Right atrium auricular region (tissue), 2 donors: ENCODE data around the gene CXCR6. TPM values are rescaled to one million over a fixed set of nuclear protein-coding genes. Genes with fewer than 3 reads are reported as not detected.

Experiments used
- DNase-seq: peaks from one replicate; pipeline ENCODE4 v3.0.0-alpha.2; 2019; ENCODE audit warnings: low spot score
- H3K27ac ChIP-seq, 2 donors: fragments of 200-600 bp; sonication (generic); 1 replicate in 1 of 2; 2 replicates in 1 of 2; pipeline ENCODE4 v1.5.1; 2016 to 2019
- H3K27me3 ChIP-seq, 2 donors: fragments of 200-600 bp; sonication (generic); one replicate each; pipeline versions ENCODE4 v1.5.1 to v1.6.0; 2017 to 2019
- H3K36me3 ChIP-seq: fragments of 200-600 bp; sonication (generic); one replicate; pipeline ENCODE4 v1.5.1; 2016
- H3K4me1 ChIP-seq, 2 donors: fragments of 200-600 bp; sonication (generic); one replicate each; pipeline versions ENCODE4 v1.5.1 to v1.6.0; 2017 to 2019
- H3K4me3 ChIP-seq, 2 donors: fragments of 200-600 bp; sonication (generic); 1 replicate in 1 of 2; 2 replicates in 1 of 2; pipeline ENCODE4 v1.5.1; 2017 to 2019; ENCODE audit warnings: mild to moderate bottlenecking in 1 of 2, moderate library complexity in 1 of 2
- H3K9me3 ChIP-seq, 2 donors: fragments of 200-600 bp; sonication (generic); one replicate each; pipeline ENCODE4 v1.5.1; 2019
- CTCF ChIP-seq, 2 donors: fragments of 200-600 bp; sonication (generic); IDR thresholded peaks; one replicate each; pipeline ENCODE4 v1.5.1; 2019; ENCODE audit warnings: antibody characterized with exemption in 2 of 2
- total RNA-seq, 2 donors: library from RNA; depleted of rRNA; stranded (reverse); fragments of >200 nt; gene quantifications; one replicate each; pipeline ENCODE4 v1.1.0, GENCODE V29; 2016

The CXCR6 gene
- total RNA-seq, 2 donors from 2014 or later: 1.2 TPM; not detected in 1

- no peaks in the 10 kb centered on the region for H3K27me3 ChIP-seq
- no peak overlapping the region for H3K27ac ChIP-seq
- H3K4me3 ChIP-seq: no peak overlapping the region
- DNase-seq: no peak
- H3K9me3 ChIP-seq: no peaks in the 10 kb centered on the region
- TF ChIP-seq CTCF (IDR thresholded peaks at IDR 0.05): no peak
- peaks cover 90% of the 10 kb centered on the region for H3K36me3 ChIP-seq
- peaks cover 0 to 39% of the 10 kb centered on the region in 2 donors for H3K4me1 ChIP-seq
Measured at GRCh38 chr3:45966950-45967640, 23.8 kb downstream of the CXCR6 start.

GRCh38 chr3:45967724-45968123 is 24.5 kb downstream of the CXCR6 start:
- TF ChIP-seq CTCF (IDR thresholded peaks at IDR 0.05): no peak
- H3K4me1 ChIP-seq: peaks cover 0 to 39% of the 10 kb centered on the region in 2 donors
- H3K9me3 ChIP-seq: no peaks in the 10 kb centered on the region
- DNase-seq: no peak
- H3K4me3 ChIP-seq: no peak overlapping the region
- no peaks in the 10 kb centered on the region for H3K27me3 ChIP-seq
- H3K36me3 ChIP-seq: peaks cover 83% of the 10 kb centered on the region
- no peak overlapping the region for H3K27ac ChIP-seq

GRCh38 chr3:45968149-45968548 is 24.9 kb downstream of the CXCR6 start:
- H3K27ac ChIP-seq: no peak overlapping the region
- no peak for TF ChIP-seq CTCF (IDR thresholded peaks at IDR 0.05)
- H3K36me3 ChIP-seq: peaks cover 81% of the 10 kb centered on the region
- H3K27me3 ChIP-seq: no peaks in the 10 kb centered on the region
- peaks cover 0 to 39% of the 10 kb centered on the region in 2 donors for H3K4me1 ChIP-seq
- no peak overlapping the region for H3K4me3 ChIP-seq
- no peak for DNase-seq
- H3K9me3 ChIP-seq: no peaks in the 10 kb centered on the region

- Histone ChIP-seq H3K9me3 (no peaks in the 10 kb centered on the region), H3K27me3 (no peaks in the 10 kb centered on the region), H3K27ac (no peak overlapping the region), H3K4me1 (peaks cover 0 to 39% of the 10 kb centered on the region in 2 donors), H3K4me3 (no peak overlapping the region), H3K36me3 (peaks cover 81% of the 10 kb centered on the region)
- no peak for TF ChIP-seq CTCF (IDR thresholded peaks at IDR 0.05)
- DNase-seq: no peak
Measured at GRCh38 chr3:45968706-45969105, 25.4 kb downstream of the CXCR6 start.

GRCh38 chr3:45969116-45969515 is 25.9 kb downstream of the CXCR6 start:
- peaks cover 81% of the 10 kb centered on the region for H3K36me3 ChIP-seq
- no peak overlapping the region for H3K4me3 ChIP-seq
- peaks cover 0 to 39% of the 10 kb centered on the region in 2 donors for H3K4me1 ChIP-seq
- no peak for TF ChIP-seq CTCF (IDR thresholded peaks at IDR 0.05)
- no peaks in the 10 kb centered on the region for H3K27me3 ChIP-seq
- no peak overlapping the region for H3K27ac ChIP-seq
- no peak for DNase-seq
- H3K9me3 ChIP-seq: no peaks in the 10 kb centered on the region

GRCh38 chr3:45969953-45970352 is 26.7 kb downstream of the CXCR6 start:
- Histone ChIP-seq H3K9me3 (no peaks in the 10 kb centered on the region), H3K27me3 (no peaks in the 10 kb centered on the region), H3K36me3 (peaks cover 81% of the 10 kb centered on the region), H3K4me3 (no peak overlapping the region), H3K27ac (no peak overlapping the region), H3K4me1 (peaks cover 0 to 39% of the 10 kb centered on the region in 2 donors)
- no peak for DNase-seq
- no peak for TF ChIP-seq CTCF (IDR thresholded peaks at IDR 0.05)
